ENCODE measurements around the gene ITSN1. TPM values are rescaled to one million over a fixed set of nuclear protein-coding genes. Genes with fewer than 3 reads are reported as not detected.

ITSN1 gene
- total RNA-seq, 1 donor from 2014 or later = 68.2 TPM

DNA sequence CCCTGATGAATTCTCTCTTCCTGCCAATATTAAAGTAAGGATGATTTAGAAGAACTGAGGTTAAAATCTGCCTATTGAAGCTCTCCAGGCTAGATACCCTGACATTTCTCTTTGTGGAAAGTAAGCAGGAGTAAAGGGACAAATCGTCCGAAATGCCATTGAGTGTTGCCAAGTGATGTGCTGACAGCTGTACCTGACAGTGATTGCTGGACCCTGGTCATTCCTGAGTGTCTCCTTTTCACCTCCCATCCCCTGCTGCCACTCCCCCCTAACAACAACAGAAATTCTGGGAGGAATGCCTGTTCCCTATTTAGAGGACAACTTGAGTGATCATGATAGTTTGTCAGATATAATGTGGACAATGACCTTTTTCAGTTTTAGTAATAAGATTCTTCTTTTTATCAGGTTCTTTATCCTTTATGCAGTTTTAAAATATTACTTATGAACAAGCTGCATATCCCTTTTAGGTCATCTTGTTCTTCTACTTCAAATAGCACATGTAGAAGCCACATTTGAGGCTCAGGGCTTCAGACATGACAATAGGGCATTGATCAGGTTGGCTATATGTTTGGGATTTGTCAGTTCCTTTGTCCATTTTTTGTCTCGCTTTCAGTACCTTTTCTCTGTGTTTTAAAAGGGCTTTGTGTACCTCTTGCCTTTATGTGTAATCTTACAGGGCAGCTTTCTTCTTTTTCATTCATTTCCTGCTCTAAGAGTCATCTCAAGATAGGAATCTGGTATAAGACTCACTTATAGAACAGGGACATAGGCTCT lies 56.0 kb downstream of the ITSN1 start:
- H3K27me3 Mint-ChIP-seq (ENCODE audit: unreplicated experiment) = no peaks in the 10 kb centered on the region
- no peaks in the 10 kb centered on the region for H3K9me3 Mint-ChIP-seq (ENCODE audit: unreplicated experiment)
- H3K27ac Mint-ChIP-seq (ENCODE audit: unreplicated experiment) = no peak overlapping the region
- no peak for DNase-seq (ENCODE audit: low spot score)
- no peak overlapping the region for H3K4me3 Mint-ChIP-seq (ENCODE audit: unreplicated experiment)
- TF ChIP-seq, protein P1, sequence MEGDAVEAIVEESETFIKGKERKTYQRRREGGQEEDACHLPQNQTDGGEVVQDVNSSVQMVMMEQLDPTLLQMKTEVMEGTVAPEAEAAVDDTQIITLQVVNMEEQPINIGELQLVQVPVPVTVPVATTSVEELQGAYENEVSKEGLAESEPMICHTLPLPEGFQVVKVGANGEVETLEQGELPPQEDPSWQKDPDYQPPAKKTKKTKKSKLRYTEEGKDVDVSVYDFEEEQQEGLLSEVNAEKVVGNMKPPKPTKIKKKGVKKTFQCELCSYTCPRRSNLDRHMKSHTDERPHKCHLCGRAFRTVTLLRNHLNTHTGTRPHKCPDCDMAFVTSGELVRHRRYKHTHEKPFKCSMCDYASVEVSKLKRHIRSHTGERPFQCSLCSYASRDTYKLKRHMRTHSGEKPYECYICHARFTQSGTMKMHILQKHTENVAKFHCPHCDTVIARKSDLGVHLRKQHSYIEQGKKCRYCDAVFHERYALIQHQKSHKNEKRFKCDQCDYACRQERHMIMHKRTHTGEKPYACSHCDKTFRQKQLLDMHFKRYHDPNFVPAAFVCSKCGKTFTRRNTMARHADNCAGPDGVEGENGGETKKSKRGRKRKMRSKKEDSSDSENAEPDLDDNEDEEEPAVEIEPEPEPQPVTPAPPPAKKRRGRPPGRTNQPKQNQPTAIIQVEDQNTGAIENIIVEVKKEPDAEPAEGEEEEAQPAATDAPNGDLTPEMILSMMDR (IDR thresholded peaks at IDR 0.05; ENCODE audit: unreplicated experiment) = no peak
- H3K36me3 Mint-ChIP-seq (ENCODE audit: low read depth, unreplicated experiment) = no peaks in the 10 kb centered on the region
- H3K4me1 Mint-ChIP-seq (ENCODE audit: unreplicated experiment) = peaks cover 21% of the 10 kb centered on the region

DNA sequence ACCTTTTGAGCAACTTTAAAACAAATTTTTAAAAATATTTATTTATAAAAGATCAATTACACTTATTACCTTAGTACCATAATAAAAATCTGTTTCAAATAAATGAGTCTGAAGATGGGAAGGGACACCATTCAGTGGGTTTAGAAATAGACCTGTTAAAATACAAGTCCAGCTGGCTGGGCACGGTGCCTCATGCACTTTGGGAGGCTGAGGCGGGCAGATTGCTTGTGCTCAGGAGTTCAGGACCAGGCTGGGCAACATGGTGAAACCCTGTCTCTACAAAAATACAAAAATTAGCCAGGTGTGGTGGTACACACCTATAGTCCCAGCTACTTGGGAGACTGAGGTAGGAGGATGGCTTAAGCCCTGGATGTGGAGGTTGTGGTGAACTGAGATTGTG lies 57.0 kb downstream of the ITSN1 start:
- H3K36me3 Mint-ChIP-seq (ENCODE audit: low read depth, unreplicated experiment) = no peaks in the 10 kb centered on the region
- no peaks in the 10 kb centered on the region for H3K9me3 Mint-ChIP-seq (ENCODE audit: unreplicated experiment)
- H3K27ac Mint-ChIP-seq (ENCODE audit: unreplicated experiment) = no peak overlapping the region
- TF ChIP-seq, protein P1 (IDR thresholded peaks at IDR 0.05; ENCODE audit: unreplicated experiment) = no peak
- H3K4me3 Mint-ChIP-seq (ENCODE audit: unreplicated experiment) = no peak overlapping the region
- no peak for DNase-seq (ENCODE audit: low spot score)
- peaks cover 31% of the 10 kb centered on the region for H3K4me1 Mint-ChIP-seq (ENCODE audit: unreplicated experiment)
- H3K27me3 Mint-ChIP-seq (ENCODE audit: unreplicated experiment) = no peaks in the 10 kb centered on the region

DNA sequence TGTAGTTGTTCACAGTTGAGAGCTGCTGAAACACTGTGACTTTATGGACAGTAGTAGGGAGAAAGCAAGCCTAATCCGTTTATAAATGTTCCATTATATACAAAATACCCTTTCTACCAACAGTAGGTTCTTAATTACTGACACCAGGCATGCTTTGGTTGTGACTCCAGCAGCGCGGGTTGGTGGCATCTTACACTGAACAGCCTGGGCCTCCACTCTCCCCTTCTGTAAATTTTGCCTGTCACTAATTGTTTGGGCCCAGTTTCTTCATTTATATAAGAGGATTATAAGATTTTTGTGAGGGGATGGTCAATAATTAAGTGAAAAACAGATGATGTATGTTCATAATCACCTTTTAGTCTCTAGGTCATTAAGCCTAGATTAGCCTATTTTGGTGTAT lies 58.2 kb downstream of the ITSN1 start:
- no peaks in the 10 kb centered on the region for H3K27me3 Mint-ChIP-seq (ENCODE audit: unreplicated experiment)
- H3K9me3 Mint-ChIP-seq (ENCODE audit: unreplicated experiment) = no peaks in the 10 kb centered on the region
- DNase-seq (ENCODE audit: low spot score) = no peak
- H3K36me3 Mint-ChIP-seq (ENCODE audit: low read depth, unreplicated experiment) = no peaks in the 10 kb centered on the region
- peaks cover 33% of the 10 kb centered on the region for H3K4me1 Mint-ChIP-seq (ENCODE audit: unreplicated experiment)
- TF ChIP-seq, protein P1 (IDR thresholded peaks at IDR 0.05; ENCODE audit: unreplicated experiment) = no peak
- no peak overlapping the region for H3K27ac Mint-ChIP-seq (ENCODE audit: unreplicated experiment)
- H3K4me3 Mint-ChIP-seq (ENCODE audit: unreplicated experiment) = no peak overlapping the region

DNA sequence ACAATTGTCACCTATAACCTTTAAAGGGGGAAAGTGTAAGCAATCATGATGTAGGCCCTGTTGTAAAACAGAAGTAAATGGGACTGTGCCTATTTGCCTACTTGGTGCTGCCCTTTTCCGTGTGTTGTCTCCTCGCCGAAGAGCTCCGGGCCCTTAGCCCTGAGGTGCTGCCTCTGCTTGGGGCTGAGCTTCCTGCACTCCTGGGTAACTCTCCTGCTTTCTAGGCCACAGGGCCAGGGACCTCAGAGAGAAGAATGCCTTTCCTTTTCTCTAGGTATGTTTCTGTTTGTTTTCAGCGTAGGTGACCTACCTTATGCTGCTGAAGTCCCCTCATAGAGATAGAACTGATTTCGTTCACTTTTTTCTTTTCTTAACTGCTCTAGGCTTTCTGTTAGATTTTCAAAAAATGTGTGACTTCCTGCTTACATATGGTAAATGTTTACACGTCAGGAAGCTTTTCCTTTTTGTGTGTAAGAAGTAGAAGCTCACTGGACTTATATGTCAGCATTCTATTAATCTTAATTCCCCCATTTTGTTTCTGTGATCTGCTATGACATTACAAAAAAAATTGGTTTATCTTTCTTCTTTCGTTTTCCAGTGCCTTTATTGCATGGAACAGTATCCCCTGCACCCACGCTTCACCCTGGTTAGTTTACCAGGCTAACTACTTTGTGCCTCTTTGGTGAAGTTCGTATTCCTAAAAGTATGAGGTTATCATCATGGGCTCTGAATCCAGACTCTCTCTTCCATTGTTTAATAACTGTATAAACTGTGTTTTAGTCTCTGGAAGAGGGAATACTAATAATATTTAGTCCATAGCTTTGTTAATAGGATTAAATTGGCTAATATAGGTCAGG lies 61.7 kb downstream of the ITSN1 start:
- TF ChIP-seq, protein P1 (IDR thresholded peaks at IDR 0.05; ENCODE audit: unreplicated experiment) = no peak
- H3K4me1 Mint-ChIP-seq (ENCODE audit: unreplicated experiment) = peaks cover 14% of the 10 kb centered on the region
- peak; percentile 42 for DNase-seq (ENCODE audit: low spot score)
- peaks cover 4% of the 10 kb centered on the region for H3K36me3 Mint-ChIP-seq (ENCODE audit: low read depth, unreplicated experiment)
- H3K4me3 Mint-ChIP-seq (ENCODE audit: unreplicated experiment) = no peak overlapping the region
- H3K27ac Mint-ChIP-seq (ENCODE audit: unreplicated experiment) = peak overlapping the region; percentile 93
- H3K9me3 Mint-ChIP-seq (ENCODE audit: unreplicated experiment) = no peaks in the 10 kb centered on the region
- H3K27me3 Mint-ChIP-seq (ENCODE audit: unreplicated experiment) = no peaks in the 10 kb centered on the region

DNA sequence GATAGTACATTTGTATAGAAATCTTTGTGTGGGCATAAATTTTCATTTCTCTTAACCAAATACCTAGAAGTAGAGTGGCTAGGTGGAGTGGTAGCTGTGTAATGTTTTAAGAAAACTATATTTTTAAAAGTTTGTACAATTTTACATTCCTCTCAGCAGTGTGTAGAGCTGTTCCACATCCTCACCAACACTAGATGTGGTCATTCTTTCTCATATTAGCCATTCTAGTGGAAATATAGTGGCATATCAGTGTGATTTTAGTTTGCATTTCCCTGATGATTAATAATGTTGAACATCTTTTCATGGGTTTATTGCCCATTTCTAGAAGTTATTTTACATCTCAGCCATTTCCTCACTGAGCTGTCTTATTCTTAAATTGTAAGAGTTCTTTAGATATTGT lies 65.5 kb downstream of the ITSN1 start:
- peaks cover 8% of the 10 kb centered on the region for H3K36me3 Mint-ChIP-seq (ENCODE audit: low read depth, unreplicated experiment)
- peaks cover 20% of the 10 kb centered on the region for H3K4me1 Mint-ChIP-seq (ENCODE audit: unreplicated experiment)
- H3K4me3 Mint-ChIP-seq (ENCODE audit: unreplicated experiment) = no peak overlapping the region
- H3K9me3 Mint-ChIP-seq (ENCODE audit: unreplicated experiment) = no peaks in the 10 kb centered on the region
- H3K27me3 Mint-ChIP-seq (ENCODE audit: unreplicated experiment) = no peaks in the 10 kb centered on the region
- TF ChIP-seq, protein P1 (IDR thresholded peaks at IDR 0.05; ENCODE audit: unreplicated experiment) = no peak
- no peak overlapping the region for H3K27ac Mint-ChIP-seq (ENCODE audit: unreplicated experiment)
- no peak for DNase-seq (ENCODE audit: low spot score)
